ENCODE measurements around the gene KRTAP10-2. TPM values are rescaled to one million over a fixed set of nuclear protein-coding genes. Genes with fewer than 3 reads are reported as not detected.

Gene KRTAP10-2
- total and polyA plus RNA-seq, 9 of the 15 experiments (the other 6 are each of a cell fraction or from before 2014, with no cell fraction given): not detected

- FAIRE-seq (no peak), ATAC-seq (no peak), DNase-seq (ENCODE audit: extremely low read depth in 1 of 4, low spot score in 3 of 4) (no peak)
- Histone ChIP-seq H3K27me3 (ENCODE audit: control insufficient read depth in 2 of 2, insufficient read depth in 2 of 2, low read length in 2 of 2) (peaks cover 51 to 77% of the 10 kb centered on the region in 2 experiments), H3K36me3 (ENCODE audit: control insufficient read depth, insufficient read depth, low read length) (no peaks in the 10 kb centered on the region), H3K9me3 (replicated peaks; ENCODE audit: control insufficient read depth, insufficient read depth, low read depth, low read length) (no peaks in the 10 kb centered on the region), H3K27ac (ENCODE audit: extremely low read depth, low read depth, low read length) (no peak overlapping the region), H3K9ac (ENCODE audit: insufficient read depth in 1 of 2, low read depth in 2 of 2, low read length in 2 of 2) (no peak overlapping the region; a peak in 1 of 4 replicates), H4K20me1 (replicated peaks; ENCODE audit: control insufficient read depth, insufficient read depth, low read length) (peaks cover 24% of the 10 kb centered on the region), H3K4me2 (ENCODE audit: insufficient read depth, low read length) (no peak overlapping the region), H3K4me3 (no peak overlapping the region), H3K4me1 (replicated peaks in 1 of 2; ENCODE audit: control insufficient read depth in 2 of 2, insufficient read depth in 2 of 2, low read length in 2 of 2) (peaks cover 0 to 35% of the 10 kb centered on the region in 2 experiments; a peak in 2 of 5 replicates), H2AFZ (ENCODE audit: low read depth, low read length) (no peak overlapping the region), H3K79me2 (ENCODE audit: control insufficient read depth, insufficient read depth, low read length) (no peaks in the 10 kb centered on the region), H3K9me1 (ENCODE audit: control insufficient read depth, insufficient read depth, low read length) (no peaks in the 10 kb centered on the region)
- CTCF ChIA-PET (ENCODE audit: low intra/inter-chr PET ratio): interaction anchor here (0.6 kb wide), 1 partner anchor 20 kb away, joined by 4 read pairs; no protein-coding TSS in a partner anchor
- intact Hi-C loops (cut with micrococcal nuclease): no loop called here
- BruUV-seq (replicated peaks): no TSS peak
- WGBS (ENCODE audit: insufficient coverage, low coverage, missing lambda C conversion rate): 1% methylated on average over 44 of the region's 44 CpGs
- in situ Hi-C loops (cut with MboI): loop anchor here (10.0 kb wide), 1 partner anchor 428 kb away; no protein-coding TSS in a partner anchor
- POLR2A ChIA-PET: interaction anchor here (0.6 to 1.2 kb wide), 3 partner anchors 9 to 253 kb away, joined by 3 read pairs; no protein-coding TSS in a partner anchor
- no peak for TF ChIP-seq TCFL5 (CRISPR knock-in tag; conservative IDR thresholded peaks at IDR 0.05)
- TF ChIP-seq PREB (CRISPR knock-in tag; IDR thresholded peaks at IDR 0.05): no peak
- no peak for TF ChIP-seq NFATC3 (IDR thresholded peaks at IDR 0.05)
- TF ChIP-seq ZNF592 (IDR thresholded peaks at IDR 0.05): no peak
- no peak for TF ChIP-seq TRIM28 (IDR thresholded peaks at IDR 0.05)
- no peak for TF ChIP-seq SNIP1 (IDR thresholded peaks at IDR 0.05; ENCODE audit: low read depth)
- no peak for TF ChIP-seq PRDM10 (IDR thresholded peaks at IDR 0.05; ENCODE audit: partially characterized antibody)
- TF ChIP-seq NFE2 (IDR thresholded peaks at IDR 0.05; ENCODE audit: low read depth): no peak
- TF ChIP-seq NBN (IDR thresholded peaks at IDR 0.05; ENCODE audit: low read depth): no peak
- TF ChIP-seq MXI1 (IDR thresholded peaks at IDR 0.05; ENCODE audit: low read depth, low read length): no peak
- TF ChIP-seq POLR2AphosphoS5 (IDR thresholded peaks at IDR 0.05; ENCODE audit: control insufficient read depth, insufficient read depth, low read depth, low read length): no peak
- TF ChIP-seq TSC22D4 (tag; IDR thresholded peaks at IDR 0.05): no peak
Measured at GRCh38 chr21:44506279-44507255, 44.7 kb downstream of the KRTAP10-2 start.

Data from K562 (cell line).